Neural cell (in vitro differentiated cells): Measurements from ENCODE around the gene DLG4. TPM values are rescaled to one million over a fixed set of nuclear protein-coding genes. Genes with fewer than 3 reads are reported as not detected.

Experiments
- H2AFZ ChIP-seq: fragments of 200-600, 300-800 bp; sonication (generic), shearing (Covaris generic); 2 replicates; pipeline ENCODE4 v1.6.0; 2014; ENCODE audit warnings: low read depth, mild to moderate bottlenecking, antibody characterized with exemption, low read length, moderate library complexity
- H3F3A ChIP-seq: fragments of 200-600 bp; shearing (Covaris generic); 2 replicates; pipeline ENCODE4 v1.6.1; 2016; ENCODE audit warnings: mild to moderate bottlenecking, moderate library complexity, mixed read lengths, antibody characterized with exemption, low read length; ENCODE audit not compliant: insufficient read depth, poor library complexity, severe bottlenecking
- H3K27ac ChIP-seq: fragments of 200-600, 300-800 bp; sonication (generic), shearing (Covaris generic); 2 replicates; pipeline ENCODE4 v1.5.1; 2014; ENCODE audit warnings: mild to moderate bottlenecking, low read length, moderate library complexity
- H3K27me3 ChIP-seq: fragments of 300-800, 200-600 bp; sonication (generic), shearing (Covaris generic); 2 replicates; pipeline ENCODE4 v1.6.0; 2014; ENCODE audit warnings: mild to moderate bottlenecking, low read depth, low read length, moderate library complexity; ENCODE audit not compliant: insufficient read depth
- H3K36me3 ChIP-seq: fragments of 300-800, 200-600 bp; sonication (generic), shearing (Covaris generic); 2 replicates; pipeline ENCODE4 v1.5.1; 2014; ENCODE audit warnings: mild to moderate bottlenecking, antibody characterized with exemption, low read length, moderate library complexity; ENCODE audit not compliant: insufficient read depth
- H3K4me2 ChIP-seq: fragments of 300-800, 200-600 bp; sonication (generic), shearing (Covaris generic); 2 replicates; pipeline ENCODE4 v1.6.0; 2014; ENCODE audit warnings: mild to moderate bottlenecking, low read length
- H3K4me3 ChIP-seq: fragments of 300-800, 200-600 bp; sonication (generic), shearing (Covaris generic); 2 replicates; pipeline ENCODE4 v1.5.1; 2014; ENCODE audit warnings: mild to moderate bottlenecking, low read length, moderate library complexity
- H3K79me2 ChIP-seq: fragments of 200-600 bp; shearing (Covaris generic); replicated peaks from 2 replicates; pipeline ENCODE4 v1.6.0; 2014; ENCODE audit warnings: mild to moderate bottlenecking, low read length, moderate library complexity; ENCODE audit not compliant: insufficient read depth
- H3K9ac ChIP-seq: fragments of 300-800, 200-600 bp; sonication (generic), shearing (Covaris generic); 2 replicates; pipeline ENCODE4 v1.6.1; 2016; ENCODE audit warnings: mild to moderate bottlenecking, low read length, mixed read lengths
- H3K9me2 ChIP-seq: fragments of 200-600 bp; shearing (Covaris generic); 2 replicates; pipeline ENCODE4 v1.6.1; 2016; ENCODE audit warnings: mild to moderate bottlenecking, low read length, mixed read lengths; ENCODE audit not compliant: insufficient read depth
- H3K9me3 ChIP-seq: fragments of 200-600, 300-800 bp; sonication (generic), shearing (Covaris generic); 2 replicates; pipeline ENCODE4 v1.6.1; 2016; ENCODE audit warnings: mild to moderate bottlenecking, mixed run types, low read length, moderate library complexity, mixed read lengths
- H4K20me1 ChIP-seq: fragments of 200-600 bp; shearing (Covaris generic); 2 replicates; pipeline ENCODE4 v1.6.1; 2016; ENCODE audit warnings: mild to moderate bottlenecking, mixed run types; ENCODE audit not compliant: insufficient read depth
- EP300 ChIP-seq: fragments of 450-650 bp; conservative IDR thresholded peaks from 2 replicates; pipeline ENCODE4 v1.6.1; 2014; ENCODE audit warnings: antibody characterized with exemption, mild to moderate bottlenecking, moderate library complexity; ENCODE audit not compliant: poor library complexity, severe bottlenecking
- EZH2 ChIP-seq: fragments of 200-600, 300-800 bp; shearing (Covaris generic), sonication (generic); IDR thresholded peaks from 2 replicates; pipeline ENCODE4 v1.6.1; 2014; ENCODE audit warnings: antibody characterized with exemption, low read length, borderline replicate concordance, mild to moderate bottlenecking; ENCODE audit not compliant: insufficient read depth, poor library complexity, severe bottlenecking
- MXI1 ChIP-seq: fragments of 450-650 bp; conservative IDR thresholded peaks from 2 replicates; pipeline ENCODE4 v1.6.1; 2014; ENCODE audit warnings: antibody characterized with exemption, mild to moderate bottlenecking; ENCODE audit not compliant: poor library complexity, severe bottlenecking
- POLR2AphosphoS5 ChIP-seq: IDR thresholded peaks from 2 replicates; pipeline ENCODE4 v1.6.1; 2012
- RAD21 ChIP-seq: fragments of 450-650 bp; conservative IDR thresholded peaks from 2 replicates; pipeline ENCODE4 v1.6.1; 2014; ENCODE audit warnings: antibody characterized with exemption, mild to moderate bottlenecking, moderate library complexity
- SMC3 ChIP-seq: fragments of 450-650 bp; conservative IDR thresholded peaks from 2 replicates; pipeline ENCODE4 v1.6.1; 2014; ENCODE audit warnings: antibody characterized with exemption, mild to moderate bottlenecking, moderate library complexity; ENCODE audit not compliant: poor library complexity
- TAF1 ChIP-seq: IDR thresholded peaks from 2 replicates; pipeline ENCODE4 v1.6.1; 2012; ENCODE audit warnings: low read depth
- polyA plus RNA-seq: library from polyadenylated mRNA; depleted of rRNA; stranded (reverse); fragments of >200 nt; gene quantifications from 2 replicates; pipeline ENCODE4 v1.2.3, GENCODE V29; 2014
- TF ChIP-seq, protein P1 (sequence below): fragments of 450-650 bp; IDR thresholded peaks from 2 replicates; pipeline ENCODE4 v1.5.1; 2014; ENCODE audit warnings: antibody characterized with exemption, mild to moderate bottlenecking, moderate library complexity; ENCODE audit not compliant: poor library complexity, severe bottlenecking
- TF ChIP-seq, protein P2 (sequence below): IDR thresholded peaks from 2 replicates; pipeline ENCODE4 v1.6.1; 2012; ENCODE audit warnings: borderline replicate concordance

The DLG4 gene
- polyA plus RNA-seq, 1 donor from 2014 or later = 126 TPM

DNA sequence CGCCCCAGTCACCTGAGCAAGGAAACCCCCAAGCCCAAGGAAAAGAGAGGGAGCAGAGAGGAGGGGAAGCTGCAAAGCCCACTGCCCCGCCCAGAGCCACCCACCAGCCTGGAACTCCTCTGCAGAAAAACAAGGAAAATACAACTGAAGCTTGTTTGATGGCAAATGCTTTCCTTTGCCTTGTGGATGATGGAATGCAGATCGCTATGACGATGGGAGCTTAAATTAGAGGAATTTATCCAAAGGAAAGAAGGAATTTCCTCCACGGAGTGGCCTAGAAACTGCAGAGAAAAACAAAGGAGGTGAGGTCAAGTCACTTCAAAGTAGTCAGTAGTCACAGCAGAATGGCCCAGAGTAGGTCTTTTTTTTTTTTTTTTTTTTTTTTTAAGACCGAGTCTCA, 73.5 kb downstream of the DLG4 start:
- Histone ChIP-seq H3K9me3 (no peaks in the 10 kb centered on the region), H3F3A (no peaks in the 10 kb centered on the region), H3K9me2 (no peaks in the 10 kb centered on the region), H3K27me3 (no peaks in the 10 kb centered on the region), H3K36me3 (no peaks in the 10 kb centered on the region), H3K4me2 (no peak overlapping the region), H4K20me1 (no peaks in the 10 kb centered on the region), H2AFZ (no peak overlapping the region), H3K9ac (no peak overlapping the region), H3K4me3 (no peak overlapping the region), H3K27ac (no peak overlapping the region), H3K79me2 (no peaks in the 10 kb centered on the region)
- no peak for TF ChIP-seq MXI1
- no peak for TF ChIP-seq EZH2
- no peak for TF ChIP-seq SMC3
- TF ChIP-seq, protein P1, sequence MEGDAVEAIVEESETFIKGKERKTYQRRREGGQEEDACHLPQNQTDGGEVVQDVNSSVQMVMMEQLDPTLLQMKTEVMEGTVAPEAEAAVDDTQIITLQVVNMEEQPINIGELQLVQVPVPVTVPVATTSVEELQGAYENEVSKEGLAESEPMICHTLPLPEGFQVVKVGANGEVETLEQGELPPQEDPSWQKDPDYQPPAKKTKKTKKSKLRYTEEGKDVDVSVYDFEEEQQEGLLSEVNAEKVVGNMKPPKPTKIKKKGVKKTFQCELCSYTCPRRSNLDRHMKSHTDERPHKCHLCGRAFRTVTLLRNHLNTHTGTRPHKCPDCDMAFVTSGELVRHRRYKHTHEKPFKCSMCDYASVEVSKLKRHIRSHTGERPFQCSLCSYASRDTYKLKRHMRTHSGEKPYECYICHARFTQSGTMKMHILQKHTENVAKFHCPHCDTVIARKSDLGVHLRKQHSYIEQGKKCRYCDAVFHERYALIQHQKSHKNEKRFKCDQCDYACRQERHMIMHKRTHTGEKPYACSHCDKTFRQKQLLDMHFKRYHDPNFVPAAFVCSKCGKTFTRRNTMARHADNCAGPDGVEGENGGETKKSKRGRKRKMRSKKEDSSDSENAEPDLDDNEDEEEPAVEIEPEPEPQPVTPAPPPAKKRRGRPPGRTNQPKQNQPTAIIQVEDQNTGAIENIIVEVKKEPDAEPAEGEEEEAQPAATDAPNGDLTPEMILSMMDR = no peak
- no peak for TF ChIP-seq RAD21
- TF ChIP-seq EP300 = no peak
- TF ChIP-seq, protein P2, sequence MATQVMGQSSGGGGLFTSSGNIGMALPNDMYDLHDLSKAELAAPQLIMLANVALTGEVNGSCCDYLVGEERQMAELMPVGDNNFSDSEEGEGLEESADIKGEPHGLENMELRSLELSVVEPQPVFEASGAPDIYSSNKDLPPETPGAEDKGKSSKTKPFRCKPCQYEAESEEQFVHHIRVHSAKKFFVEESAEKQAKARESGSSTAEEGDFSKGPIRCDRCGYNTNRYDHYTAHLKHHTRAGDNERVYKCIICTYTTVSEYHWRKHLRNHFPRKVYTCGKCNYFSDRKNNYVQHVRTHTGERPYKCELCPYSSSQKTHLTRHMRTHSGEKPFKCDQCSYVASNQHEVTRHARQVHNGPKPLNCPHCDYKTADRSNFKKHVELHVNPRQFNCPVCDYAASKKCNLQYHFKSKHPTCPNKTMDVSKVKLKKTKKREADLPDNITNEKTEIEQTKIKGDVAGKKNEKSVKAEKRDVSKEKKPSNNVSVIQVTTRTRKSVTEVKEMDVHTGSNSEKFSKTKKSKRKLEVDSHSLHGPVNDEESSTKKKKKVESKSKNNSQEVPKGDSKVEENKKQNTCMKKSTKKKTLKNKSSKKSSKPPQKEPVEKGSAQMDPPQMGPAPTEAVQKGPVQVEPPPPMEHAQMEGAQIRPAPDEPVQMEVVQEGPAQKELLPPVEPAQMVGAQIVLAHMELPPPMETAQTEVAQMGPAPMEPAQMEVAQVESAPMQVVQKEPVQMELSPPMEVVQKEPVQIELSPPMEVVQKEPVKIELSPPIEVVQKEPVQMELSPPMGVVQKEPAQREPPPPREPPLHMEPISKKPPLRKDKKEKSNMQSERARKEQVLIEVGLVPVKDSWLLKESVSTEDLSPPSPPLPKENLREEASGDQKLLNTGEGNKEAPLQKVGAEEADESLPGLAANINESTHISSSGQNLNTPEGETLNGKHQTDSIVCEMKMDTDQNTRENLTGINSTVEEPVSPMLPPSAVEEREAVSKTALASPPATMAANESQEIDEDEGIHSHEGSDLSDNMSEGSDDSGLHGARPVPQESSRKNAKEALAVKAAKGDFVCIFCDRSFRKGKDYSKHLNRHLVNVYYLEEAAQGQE = no peak
- no peak for TF ChIP-seq TAF1
- TF ChIP-seq POLR2AphosphoS5 = no peak

DNA sequence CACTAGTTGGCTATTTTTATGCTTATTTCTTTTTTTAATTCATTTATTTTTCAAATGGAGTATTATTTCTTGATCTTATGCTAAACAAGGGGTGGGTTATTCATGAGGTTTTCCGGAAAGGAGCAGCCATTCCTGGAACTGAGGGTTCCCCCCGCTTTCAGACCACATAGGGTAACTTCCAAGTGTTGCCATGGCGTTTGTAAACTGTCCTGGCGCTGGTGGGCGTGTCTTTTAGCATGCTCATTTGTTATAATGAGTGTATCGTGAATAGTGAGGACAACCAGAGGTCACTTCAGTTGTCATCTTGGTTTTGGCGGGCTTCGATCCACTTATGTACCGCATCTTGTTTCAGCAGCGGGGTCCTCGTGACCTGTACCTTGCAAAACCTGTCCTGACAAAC, 75.4 kb downstream of the DLG4 start:
- H3K79me2 ChIP-seq = no peaks in the 10 kb centered on the region
- no peak overlapping the region for H3K27ac ChIP-seq
- no peak overlapping the region for H3K4me3 ChIP-seq
- H3K27me3 ChIP-seq = no peaks in the 10 kb centered on the region
- H3K4me2 ChIP-seq = no peak overlapping the region
- H2AFZ ChIP-seq = no peak overlapping the region
- H3K9me3 ChIP-seq = no peaks in the 10 kb centered on the region
- no peaks in the 10 kb centered on the region for H3F3A ChIP-seq
- TF ChIP-seq, protein P1 = no peak
- no peaks in the 10 kb centered on the region for H3K9me2 ChIP-seq
- no peak overlapping the region for H3K9ac ChIP-seq
- H3K36me3 ChIP-seq = no peaks in the 10 kb centered on the region
- H4K20me1 ChIP-seq = no peaks in the 10 kb centered on the region
